ENCODE measurements around the gene TMED8. TPM values are rescaled to one million over a fixed set of nuclear protein-coding genes. Genes with fewer than 3 reads are reported as not detected.
"Not testable (repeated sequence)": the region's sequence is repeated elsewhere in the genome, so short reads cannot be mapped to it uniquely, and the experiment has no call there.

The TMED8 gene
- total RNA-seq, 1 donor from 2014 or later: 5.6 TPM

DNA sequence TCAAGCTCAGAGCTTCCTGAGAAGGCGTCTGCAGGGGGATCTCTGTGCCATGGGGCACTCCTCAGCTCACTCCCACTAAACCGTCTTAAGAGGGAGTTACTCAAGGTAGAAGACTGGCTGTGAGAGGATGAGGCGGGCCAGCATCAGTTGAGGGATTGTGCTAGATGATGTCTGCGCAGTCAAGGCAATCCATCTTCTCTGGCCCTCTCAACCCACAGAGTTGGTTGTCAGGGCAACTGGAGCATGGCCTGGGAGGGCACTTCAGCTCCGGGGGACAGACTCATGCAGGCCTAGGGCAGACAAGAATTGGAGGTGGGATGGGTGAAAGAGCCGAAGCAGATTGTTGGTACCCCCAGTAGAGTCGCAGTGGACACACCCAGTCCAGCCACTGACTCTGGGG, 47.0 kb downstream of the TMED8 start:
- no peak for ATAC-seq
- no peak for DNase-seq
- intact Hi-C loops (cut with micrococcal nuclease): no loop called here

DNA sequence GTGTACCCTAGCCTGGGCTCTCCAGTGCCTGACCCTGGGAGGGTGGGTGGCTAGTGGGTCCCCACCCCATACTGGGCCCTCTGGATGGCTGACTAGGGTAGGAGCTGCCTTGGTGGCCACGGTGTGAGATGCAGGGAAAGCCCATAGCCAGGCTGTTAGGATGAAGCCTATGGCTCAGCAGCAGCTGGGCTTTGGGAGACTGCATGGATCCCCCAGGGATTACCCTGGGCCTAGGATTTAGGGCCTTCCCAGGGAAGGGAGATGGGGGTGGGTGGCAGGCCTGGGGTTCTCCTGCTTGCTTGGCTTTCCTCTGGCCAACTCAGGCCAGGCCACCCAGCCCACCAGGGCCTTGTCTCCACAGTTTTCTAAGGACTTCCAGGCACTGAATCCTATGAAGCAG, 49.8 kb downstream of the TMED8 start:
- ATAC-seq (no peak), DNase-seq (no peak)
- intact Hi-C loops (cut with micrococcal nuclease): no loop called here

DNA sequence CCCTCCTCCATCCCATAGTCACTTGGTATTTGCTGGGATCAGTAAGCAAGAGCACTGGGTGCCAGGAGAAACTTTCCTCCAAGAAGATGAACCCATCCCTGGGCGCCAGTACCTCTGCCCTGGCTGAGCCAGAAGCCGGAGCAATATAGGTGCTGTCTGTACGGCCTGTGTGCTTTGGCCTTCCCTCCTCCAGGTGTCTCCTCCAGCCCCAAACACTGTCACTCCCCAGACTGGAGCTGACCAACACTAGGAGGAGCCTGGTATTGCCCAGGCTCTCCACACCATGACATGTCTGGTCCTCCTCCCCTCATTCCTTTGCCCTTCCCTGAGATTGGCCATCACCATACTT, 51.2 kb downstream of the TMED8 start:
- intact Hi-C loops (cut with micrococcal nuclease): no loop called here
- no peak for ATAC-seq
- no peak for DNase-seq

DNA sequence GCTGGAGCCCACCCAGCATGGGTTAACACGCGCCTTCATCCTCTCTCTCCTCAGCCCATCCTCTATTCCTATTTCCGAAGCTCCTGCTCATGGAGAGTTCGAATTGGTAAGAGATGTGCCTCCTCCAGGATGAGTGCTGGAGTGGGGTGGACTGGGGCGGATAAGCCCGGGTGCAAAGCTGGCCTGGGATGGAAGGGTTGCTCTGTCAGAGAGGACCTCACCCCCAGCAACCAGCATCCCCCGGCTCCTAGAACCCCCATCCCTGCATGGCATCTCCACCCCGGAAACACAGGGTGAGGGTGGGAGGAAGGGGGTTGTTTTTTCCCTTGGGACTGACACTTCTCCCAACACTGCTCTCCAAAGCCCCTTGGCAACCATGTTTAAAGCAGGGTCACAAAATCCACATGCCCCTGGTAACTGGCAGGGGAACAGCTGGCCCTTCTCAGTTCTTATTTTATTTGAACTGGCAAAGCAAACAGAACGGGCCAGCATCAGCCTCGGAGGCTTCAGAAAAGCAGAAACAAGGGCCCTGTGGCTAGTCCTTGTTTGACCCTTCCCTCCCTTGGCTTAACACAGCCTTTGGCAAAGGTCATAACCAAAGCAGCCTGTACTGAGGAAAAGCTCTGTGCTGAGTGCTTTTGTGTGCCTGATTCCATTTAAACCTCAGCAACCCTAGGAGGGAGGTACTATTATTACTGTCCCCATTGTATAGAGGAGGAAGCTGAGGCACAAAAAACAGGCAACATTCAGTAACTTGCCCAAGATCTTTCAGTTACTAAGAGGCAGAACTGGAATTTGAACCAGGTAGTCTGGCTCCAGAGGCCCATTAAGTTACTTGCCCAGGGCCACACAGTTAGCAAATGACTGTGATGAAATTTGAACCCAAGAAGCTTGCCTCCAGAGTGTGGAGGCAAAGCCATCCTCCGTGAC, 51.8 kb downstream of the TMED8 start:
- ATAC-seq: no peak
- no peak for DNase-seq
- intact Hi-C loops (cut with micrococcal nuclease): no loop called here

DNA sequence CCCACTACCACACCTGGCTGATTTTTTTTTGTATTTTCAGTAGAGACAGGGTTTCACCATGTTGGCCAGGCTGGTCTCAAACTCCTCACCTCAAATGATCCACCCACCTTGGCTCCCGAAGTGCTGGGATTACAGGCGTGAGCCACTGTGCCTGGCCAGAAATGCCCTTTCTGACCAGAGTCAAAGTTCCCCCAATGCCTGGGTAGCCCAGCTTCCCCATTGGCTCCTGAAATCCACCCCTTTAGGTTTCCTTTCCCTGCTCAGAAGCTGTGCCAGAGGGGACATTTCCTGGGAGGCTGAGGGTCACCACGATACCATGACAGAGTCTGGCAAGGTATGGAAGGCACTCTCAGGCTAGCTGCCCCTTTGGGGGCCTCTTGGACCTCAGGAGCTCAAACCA, 52.6 kb downstream of the TMED8 start:
- intact Hi-C loops (cut with micrococcal nuclease): no loop called here
- ATAC-seq: no peak
- no peak for DNase-seq

DNA sequence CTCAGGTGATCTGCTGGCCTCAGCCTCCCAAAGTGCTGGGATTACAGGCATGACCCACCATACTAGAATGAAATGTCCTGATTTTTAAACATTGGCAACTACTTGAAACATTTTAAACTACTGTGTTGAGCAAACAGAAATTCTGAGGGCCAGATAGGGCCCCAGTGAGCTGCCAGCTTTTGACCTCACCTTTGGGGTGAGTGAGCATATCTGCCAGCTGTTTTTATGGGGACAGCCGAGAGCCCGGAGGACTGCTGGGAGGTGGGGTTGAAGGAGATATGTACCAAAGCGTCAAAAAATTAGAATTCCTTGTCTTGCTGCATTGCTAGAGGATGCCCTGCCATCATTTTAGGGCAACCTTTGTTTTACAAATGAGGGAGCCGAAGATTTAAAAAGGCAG, 53.3 kb downstream of the TMED8 start:
- ATAC-seq (no peak), DNase-seq (no peak)
- intact Hi-C loops (cut with micrococcal nuclease): no loop called here

DNA sequence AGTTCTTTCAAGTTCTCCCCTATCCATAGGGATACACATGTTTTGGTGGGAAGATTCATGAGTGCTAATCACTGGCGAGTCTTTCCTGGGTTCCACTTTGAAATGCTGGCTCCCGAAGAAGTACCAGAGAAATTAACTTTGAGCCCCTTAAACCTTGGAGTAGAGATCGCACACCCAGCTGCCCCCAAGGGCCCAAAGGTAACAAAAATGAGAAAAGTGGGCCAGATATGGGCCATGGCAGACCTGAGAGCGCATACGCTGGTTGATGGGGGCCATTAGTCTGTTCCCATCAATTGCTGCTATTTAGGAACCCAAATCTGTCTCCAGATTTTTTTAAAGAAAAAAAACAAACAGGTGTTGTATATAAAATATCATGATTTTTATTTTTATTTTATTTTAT, 53.9 kb downstream of the TMED8 start:
- ATAC-seq: no peak
- DNase-seq: no peak
- intact Hi-C loops (cut with micrococcal nuclease): no loop called here

DNA sequence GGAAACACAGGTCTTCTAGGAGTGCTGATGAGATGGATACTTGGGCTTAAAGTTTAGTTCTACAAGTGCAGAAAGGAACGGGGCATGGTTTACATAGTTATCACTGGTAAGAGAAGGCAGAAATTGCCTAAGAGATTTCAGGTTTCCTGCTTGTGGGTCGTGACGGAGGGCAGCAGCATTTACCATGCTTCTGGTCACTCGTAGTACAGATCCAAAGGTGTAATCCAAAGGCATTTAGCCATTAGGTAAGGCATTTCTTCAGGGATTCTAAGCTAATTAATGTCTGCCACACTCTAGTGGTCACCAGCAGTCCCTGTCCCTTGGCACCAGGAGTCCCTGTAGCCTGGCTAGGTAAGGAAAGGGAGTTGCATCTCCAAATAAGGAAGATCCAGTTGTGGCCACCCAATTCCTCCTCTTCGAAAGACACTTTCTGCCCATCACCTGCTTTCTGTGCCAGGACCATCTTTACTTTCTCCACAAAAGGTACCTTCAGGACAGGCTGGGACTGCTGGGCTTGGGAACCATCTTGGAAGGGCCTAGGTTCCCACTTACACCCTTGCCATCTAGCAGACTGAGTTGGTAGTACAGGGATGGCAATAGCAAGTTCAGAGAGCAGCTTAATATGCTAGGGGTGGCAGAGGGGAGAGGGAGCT, 54.5 kb downstream of the TMED8 start:
- ATAC-seq (no peak), DNase-seq (no peak)
- intact Hi-C loops (cut with micrococcal nuclease): no loop called here

DNA sequence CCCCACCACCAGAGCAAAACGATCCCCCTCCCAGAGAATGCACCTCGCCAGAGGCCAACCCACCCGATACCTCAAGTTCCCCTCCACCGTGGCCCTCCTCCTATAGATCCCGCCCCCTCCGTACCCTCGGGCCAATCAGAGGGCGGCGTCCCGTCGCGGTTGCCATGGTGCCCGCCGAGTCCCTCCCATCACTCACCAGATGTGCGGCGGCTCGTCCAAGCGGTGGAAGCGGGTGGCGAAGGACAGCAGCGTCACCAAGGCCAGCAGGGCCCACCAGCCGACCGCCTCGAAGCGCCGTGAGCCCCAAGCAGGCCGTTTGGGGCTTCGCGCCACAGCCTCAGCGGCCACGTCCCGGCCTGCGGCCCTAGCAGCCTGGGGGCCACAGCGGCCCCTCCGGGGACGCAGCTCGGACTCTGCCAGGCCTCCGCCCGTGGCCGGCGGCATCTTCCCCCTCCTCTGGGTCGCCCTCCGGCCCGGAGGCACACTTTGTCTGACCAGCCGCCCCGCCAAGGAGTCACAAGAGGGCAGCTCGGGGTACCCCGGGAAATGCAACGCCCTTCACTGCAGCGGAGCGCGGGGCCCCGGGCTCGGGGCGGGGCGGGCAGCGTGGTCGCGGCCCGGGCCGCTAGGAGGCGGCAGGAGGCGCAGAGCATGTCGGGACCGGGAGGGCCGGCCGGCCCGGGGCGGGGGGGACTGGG, 56.5 kb downstream of the TMED8 start, which contains the start of gene POMT2:
POMT2 (minus strand) TSS at position 646 of the 698 bp plus-strand sequence; CDS start at position 444, 202 bp downstream.
- peak; percentile 83 for ATAC-seq
- intact Hi-C loops (cut with micrococcal nuclease): no loop called here

DNA sequence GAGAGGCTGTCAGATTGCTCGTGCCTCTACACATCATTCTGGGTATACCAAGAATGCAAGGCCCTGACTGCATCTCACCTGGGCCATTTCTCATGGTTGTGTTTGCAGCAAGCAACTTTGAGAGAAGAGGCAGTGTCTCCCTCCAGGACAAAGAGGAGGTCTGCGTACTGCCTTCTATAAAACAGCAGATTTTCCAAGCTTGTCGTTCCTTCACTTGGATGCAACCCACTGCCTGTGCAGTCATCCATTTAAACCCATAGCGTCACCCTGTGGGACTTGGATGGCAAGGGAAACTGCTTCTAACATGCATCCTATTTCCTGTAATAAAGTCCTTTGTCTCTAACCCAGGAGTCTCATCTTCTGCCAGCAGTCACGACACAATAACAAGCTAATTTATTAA, 57.5 kb downstream of the TMED8 start:
- intact Hi-C loops (cut with micrococcal nuclease): loop anchor here (10.0 kb wide), 1 partner anchor 445 kb away; no protein-coding TSS in a partner anchor
- DNase-seq (no peak), ATAC-seq (no peak)

More for the DNA sequence above, 56.5 kb downstream of the TMED8 start, which contains the start of gene POMT2:
- DNase-seq: peak; percentile 97

DNA sequence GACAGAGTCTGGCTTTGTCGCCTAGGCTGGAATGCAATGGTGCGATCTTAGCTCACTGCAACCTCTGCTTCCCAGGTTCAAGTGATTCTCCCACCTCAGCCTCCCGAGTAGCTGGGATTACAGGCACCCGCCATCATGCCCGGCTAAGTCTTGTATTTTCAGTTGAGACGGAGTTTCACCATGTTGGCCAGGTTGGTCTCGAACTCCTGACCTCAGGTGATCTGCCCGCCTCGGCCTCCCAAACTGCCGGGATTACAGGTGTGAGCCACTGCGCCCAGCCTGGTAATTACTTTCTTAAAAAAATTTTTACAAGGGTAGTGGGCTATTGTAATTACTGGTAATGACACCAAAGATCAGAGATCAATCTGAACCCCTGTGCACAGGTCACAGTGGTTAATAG, 58.1 kb downstream of the TMED8 start:
- not testable (repeated sequence) for ATAC-seq

DNA sequence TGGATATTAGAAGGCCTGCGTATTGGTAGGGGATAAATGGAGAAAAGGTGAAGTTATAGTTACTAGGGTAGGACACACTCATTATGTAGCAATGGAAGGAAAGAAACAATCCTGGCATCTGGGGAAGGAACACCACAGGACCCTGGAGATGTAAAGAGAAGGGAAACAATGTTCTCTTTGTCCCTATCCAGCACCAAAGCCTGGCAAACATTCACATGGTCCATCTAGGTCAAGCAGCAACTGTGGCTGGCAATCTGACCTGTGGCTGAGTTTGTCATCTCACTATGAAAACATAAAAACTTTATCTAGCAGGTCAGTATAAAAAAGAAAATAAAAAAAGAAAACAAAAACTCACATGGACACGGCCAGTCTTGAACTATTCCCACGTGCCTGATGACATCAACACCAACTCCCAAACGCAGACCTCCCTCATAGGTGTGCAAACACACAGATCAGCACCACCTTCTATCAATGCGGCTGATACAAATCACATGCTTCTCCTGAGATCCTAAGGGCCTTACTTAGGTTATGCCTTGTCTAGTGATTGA, 58.8 kb downstream of the TMED8 start:
- DNase-seq (no peak), ATAC-seq (no peak)
- intact Hi-C loops (cut with micrococcal nuclease): loop anchor here (10.0 kb wide), 1 partner anchor 443 kb away; no protein-coding TSS in a partner anchor

More for the DNA sequence above, 58.1 kb downstream of the TMED8 start:
- DNase-seq: not testable (repeated sequence)
- intact Hi-C loops (cut with micrococcal nuclease): loop anchor here (10.0 kb wide), 1 partner anchor 444 kb away; no protein-coding TSS in a partner anchor

DNA sequence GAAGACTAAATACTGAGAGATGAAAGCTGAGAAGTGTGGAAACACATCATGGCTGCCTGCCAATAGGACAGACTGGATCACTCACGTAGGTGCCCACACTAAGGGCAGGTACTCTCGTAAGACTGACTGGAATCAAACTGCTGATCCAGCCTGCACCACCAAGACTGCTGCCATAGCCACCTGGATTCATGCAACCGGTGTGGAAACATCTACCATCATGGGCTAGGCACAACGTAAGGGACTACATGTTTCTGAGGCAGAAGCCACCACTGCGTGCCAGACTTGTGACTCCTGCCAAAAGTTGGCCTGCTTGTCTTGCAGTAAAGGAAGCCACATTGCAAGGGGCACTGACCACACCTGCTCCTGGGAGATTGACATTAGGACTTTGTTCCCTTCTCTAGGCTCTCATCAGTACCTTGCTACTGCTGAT, 60.0 kb downstream of the TMED8 start:
- no peak for ATAC-seq
- intact Hi-C loops (cut with micrococcal nuclease): loop anchor here (10.0 kb wide), 1 partner anchor 442 kb away; no protein-coding TSS in a partner anchor
- DNase-seq: no peak

DNA sequence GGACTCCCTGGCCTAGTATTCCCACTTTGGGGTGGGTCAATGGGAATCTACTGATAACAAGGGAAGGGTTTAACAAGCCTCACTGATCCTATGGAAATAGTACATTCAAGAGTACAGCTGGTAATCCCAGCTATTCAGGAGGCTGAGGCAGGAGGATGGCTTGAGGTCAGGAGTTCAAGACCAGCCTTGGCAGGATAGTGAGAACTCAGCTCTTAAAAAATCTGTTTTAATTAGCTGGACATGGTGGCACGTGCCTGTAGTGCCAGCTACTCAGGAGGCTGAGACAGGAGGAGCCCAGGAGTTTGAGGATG, 60.7 kb downstream of the TMED8 start:
- intact Hi-C loops (cut with micrococcal nuclease): loop anchor here (10.0 kb wide), 1 partner anchor 441 kb away; no protein-coding TSS in a partner anchor
- no peak for DNase-seq
- no peak for ATAC-seq

DNA sequence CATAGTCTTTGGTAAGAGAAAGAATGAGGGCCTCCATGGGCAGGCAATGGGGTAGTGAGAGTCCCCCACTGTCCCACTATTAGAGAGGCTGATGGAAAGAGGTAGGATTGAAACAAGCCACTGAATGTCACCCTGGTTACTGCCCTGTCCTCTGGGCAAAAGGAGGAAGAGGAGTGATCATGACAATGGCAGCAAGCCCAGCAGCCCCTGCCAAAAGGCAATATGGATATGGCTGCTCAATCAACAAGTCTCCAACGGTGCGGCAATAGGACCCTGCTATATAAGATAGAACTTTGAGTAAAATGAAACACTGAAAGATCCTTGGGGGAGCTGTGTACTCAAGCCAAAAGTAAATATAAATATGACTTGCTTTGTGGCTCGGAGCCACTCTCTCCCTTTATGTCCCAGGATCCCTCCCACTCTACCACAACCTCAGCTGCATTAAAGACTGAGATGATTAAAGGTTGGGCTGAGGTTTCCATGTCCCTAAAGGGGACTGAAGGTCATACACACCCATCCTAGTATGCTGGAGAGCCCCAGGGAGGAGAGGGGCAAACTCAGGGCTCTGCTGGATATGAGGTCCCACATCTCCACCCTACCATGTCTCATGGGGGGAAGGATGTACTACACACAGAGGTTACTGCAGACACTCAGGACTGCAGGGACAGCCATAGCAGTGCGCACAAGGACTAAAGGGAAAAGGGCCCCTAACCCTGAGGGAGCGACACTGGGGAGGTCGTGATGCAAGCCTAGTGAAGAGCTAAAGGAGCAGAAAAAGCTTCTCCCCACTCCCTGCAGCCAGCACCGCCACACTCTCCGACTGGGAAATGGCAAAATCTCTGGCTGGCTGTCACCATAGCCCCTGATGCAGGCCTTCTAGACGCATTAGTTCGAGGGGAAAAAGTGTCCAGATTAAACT, 62.1 kb downstream of the TMED8 start:
- intact Hi-C loops (cut with micrococcal nuclease): loop anchor here (10.0 kb wide), 1 partner anchor 440 kb away; no protein-coding TSS in a partner anchor
- DNase-seq (no peak), ATAC-seq (no peak)

DNA sequence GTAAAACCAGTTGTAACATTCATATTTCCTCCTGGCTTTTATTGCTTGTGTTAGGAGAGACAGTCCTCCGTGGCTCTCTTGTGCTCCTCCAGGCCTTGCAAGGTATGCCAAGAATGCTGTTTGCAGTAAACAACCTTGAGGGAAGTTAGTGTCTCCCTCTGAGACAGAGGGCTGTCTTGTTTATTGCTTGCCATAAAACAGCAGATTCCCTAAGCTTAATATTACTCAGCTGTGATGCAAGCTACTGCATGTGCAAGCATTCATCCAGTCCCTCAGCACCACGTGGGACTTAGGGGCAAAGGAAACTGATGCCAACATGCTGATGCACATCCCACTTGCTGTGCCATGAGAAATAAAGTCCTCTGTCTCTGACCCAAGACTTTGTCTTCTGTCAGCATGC, 62.9 kb downstream of the TMED8 start:
- intact Hi-C loops (cut with micrococcal nuclease): loop anchor here (10.0 kb wide), 1 partner anchor 439 kb away; no protein-coding TSS in a partner anchor
- DNase-seq (no peak), ATAC-seq (no peak)

DNA sequence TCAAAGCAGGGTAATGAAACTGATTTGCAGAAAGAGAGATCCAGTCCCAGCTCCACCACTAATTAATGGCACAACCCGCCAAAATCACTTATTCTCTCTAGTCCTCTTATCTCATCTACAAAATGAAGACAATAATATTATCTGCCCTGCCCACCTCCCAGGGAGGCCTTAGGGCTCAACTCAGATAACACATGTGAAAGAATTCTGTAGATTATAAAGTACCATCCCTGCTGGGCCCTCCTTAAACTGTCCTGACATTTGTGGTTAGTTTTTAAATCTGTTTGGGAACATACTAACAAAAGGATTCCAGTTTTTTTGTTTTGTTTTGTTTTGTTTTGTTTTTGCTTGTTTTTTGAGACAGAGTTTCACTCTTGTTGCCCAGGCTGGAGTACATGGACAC, 63.5 kb downstream of the TMED8 start:
- ATAC-seq: no peak
- intact Hi-C loops (cut with micrococcal nuclease): loop anchor here (10.0 kb wide), 1 partner anchor 439 kb away; no protein-coding TSS in a partner anchor
- DNase-seq: no peak

DNA sequence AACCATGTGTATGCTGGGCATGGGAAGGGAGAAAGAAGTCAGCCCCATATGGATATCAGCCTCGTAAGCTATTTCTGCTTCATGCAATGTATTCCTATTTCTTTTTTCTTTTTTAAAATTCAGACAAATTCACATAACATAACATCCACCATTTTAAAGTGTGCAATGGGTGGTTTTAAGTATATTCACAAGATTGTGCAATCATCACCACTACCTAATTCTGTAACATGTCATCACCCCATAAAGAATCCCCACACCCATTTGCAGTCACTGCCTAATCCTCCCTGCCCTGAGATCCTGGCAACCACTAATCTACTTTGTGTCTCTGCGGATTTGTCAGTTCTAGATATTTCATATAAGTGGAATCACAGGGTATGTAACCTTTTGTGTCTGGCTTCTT, 65.7 kb downstream of the TMED8 start:
- no peak for DNase-seq
- no peak for ATAC-seq
- intact Hi-C loops (cut with micrococcal nuclease): loop anchor here (10.0 kb wide), 1 partner anchor 436 kb away; no protein-coding TSS in a partner anchor
